Fibroblast of lung (primary cell): ENCODE data around the gene CNKSR2. TPM values are rescaled to one million over a fixed set of nuclear protein-coding genes. Genes with fewer than 3 reads are reported as not detected.

ENCODE experiments used
- DNase-seq, 2 donors: peaks; one replicate each; pipeline versions ENCODE4 v3.0.0 to v3.0.0-alpha.2; 2010; ENCODE audit warnings: low read depth in 2 of 2
- H2AFZ ChIP-seq: 2 replicates; pipeline ENCODE4 v1.5.1; 2012; ENCODE audit warnings: low read length, control low read depth, inconsistent platforms
- H3K27ac ChIP-seq: 2 replicates; pipeline ENCODE4 v1.5.1; 2011; ENCODE audit warnings: low read length, control low read depth; ENCODE audit not compliant: insufficient read depth
- H3K27me3 ChIP-seq: 2 replicates; pipeline ENCODE4 v1.5.1; 2011; ENCODE audit warnings: mild to moderate bottlenecking, low read length; ENCODE audit not compliant: control insufficient read depth, insufficient read depth
- H3K36me3 ChIP-seq: 2 replicates; pipeline ENCODE4 v1.5.1; 2011; ENCODE audit warnings: low read length; ENCODE audit not compliant: control insufficient read depth, insufficient read depth
- H3K4me1 ChIP-seq: 2 replicates; pipeline ENCODE4 v1.5.1; 2011; ENCODE audit warnings: low read length; ENCODE audit not compliant: control insufficient read depth, insufficient read depth; ENCODE audit errors: extremely low read depth
- H3K4me2 ChIP-seq: 2 replicates; pipeline ENCODE4 v1.5.1; 2011; ENCODE audit warnings: low read length, control low read depth; ENCODE audit not compliant: insufficient read depth; ENCODE audit errors: extremely low read depth
- H3K4me3 ChIP-seq, 4 experiments: fragments of 200-600 bp in 1 of 4; sonication (generic) in 1 of 4; replicated peaks in 1 of 4; 2 replicates each; pipeline ENCODE4 v1.5.1; 2011 to 2016; ENCODE audit warnings: low read length in 4 of 4, low read depth in 3 of 4, mild to moderate bottlenecking in 3 of 4, control low read depth in 2 of 4, inconsistent platforms in 1 of 4, mixed read lengths in 1 of 4; ENCODE audit not compliant: insufficient read depth in 1 of 4; ENCODE audit errors: control extremely low read depth in 1 of 4
- H3K79me2 ChIP-seq: 2 replicates; pipeline ENCODE4 v1.5.1; 2012; ENCODE audit warnings: mild to moderate bottlenecking, low read length, inconsistent platforms; ENCODE audit not compliant: control insufficient read depth, insufficient read depth
- H3K9ac ChIP-seq: 2 replicates; pipeline ENCODE4 v1.5.1; 2011; ENCODE audit warnings: mild to moderate bottlenecking, low read length, control low read depth; ENCODE audit not compliant: insufficient read depth
- H3K9me3 ChIP-seq: 2 replicates; pipeline ENCODE4 v1.5.1; 2012; ENCODE audit warnings: low read depth, low read length; ENCODE audit not compliant: control insufficient read depth, insufficient read depth
- H4K20me1 ChIP-seq: 2 replicates; pipeline ENCODE4 v1.5.1; 2011; ENCODE audit warnings: low read length; ENCODE audit not compliant: control insufficient read depth, insufficient read depth; ENCODE audit errors: extremely low read depth
- CTCF ChIP-seq, 2 donors: IDR thresholded peaks in 1 of 2; conservative IDR thresholded peaks in 1 of 2; 1 replicate in 1 of 2; 2 replicates in 1 of 2; pipeline ENCODE4 v1.5.1; 2011 to 2012; ENCODE audit warnings: low read length in 2 of 2, control low read depth in 1 of 2, inconsistent platforms in 1 of 2, low read depth in 1 of 2, mild to moderate bottlenecking in 1 of 2
- EZH2 ChIP-seq: IDR thresholded peaks from 2 replicates; pipeline ENCODE4 v1.5.1; 2012; ENCODE audit warnings: low read length, control low read depth, mild to moderate bottlenecking; ENCODE audit errors: missing control alignments
- polyA plus RNA-seq, 2 donors: library from polyadenylated mRNA; depleted of rRNA in 1 of 2; stranded (reverse) in 1 of 2; unstranded in 1 of 2; fragments of >200 nt; gene quantifications; 2 replicates each; pipeline ENCODE4 v1.2.1, GENCODE V29; 2011 to 2012; ENCODE audit warnings: missing spikeins in 1 of 2
- total RNA-seq: library from RNA; depleted of rRNA; stranded (reverse); fragments of >200 nt; gene quantifications from 2 replicates; pipeline ENCODE4 v1.2.1, GENCODE V29; 2014

CNKSR2 gene
- total and polyA plus RNA-seq, 2 donors (not counting 1 experiment from before 2014, with no cell fraction given): 0.16 to 0.33 TPM

DNA sequence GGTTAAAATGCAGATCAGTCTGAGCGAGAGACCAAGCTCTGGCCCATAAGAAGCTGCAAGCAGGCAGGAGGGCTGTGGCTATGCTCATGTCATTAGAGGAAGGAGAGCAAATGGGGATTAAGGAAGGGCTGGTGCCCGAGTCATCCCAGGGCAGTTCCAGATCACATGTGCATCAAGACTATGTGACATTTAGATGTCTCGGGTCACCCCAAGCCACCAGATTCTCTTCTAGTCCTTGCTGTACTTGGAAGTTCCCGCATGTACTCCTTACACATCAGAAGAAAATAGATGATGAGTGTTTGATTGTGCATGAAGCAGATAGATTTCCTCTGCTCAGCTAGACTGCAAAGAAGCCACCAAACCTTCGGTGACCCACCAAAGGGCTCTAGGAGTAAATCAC, 326.1 kb downstream of the CNKSR2 start:
- Histone ChIP-seq H3K9ac (no peak overlapping the region), H3K27ac (no peak overlapping the region), H3K4me2 (no peak overlapping the region), H3K36me3 (no peaks in the 10 kb centered on the region), H3K4me1 (no peaks in the 10 kb centered on the region), H4K20me1 (no peaks in the 10 kb centered on the region), H3K9me3 (no peaks in the 10 kb centered on the region), H3K79me2 (no peaks in the 10 kb centered on the region), H3K27me3 (no peaks in the 10 kb centered on the region), H2AFZ (no peak overlapping the region), H3K4me3 (no peak overlapping the region)
- TF ChIP-seq CTCF (conservative IDR thresholded peaks at IDR 0.05 in 1 of 2, IDR thresholded peaks at IDR 0.05 in 1 of 2; ENCODE audit: low read depth in 1 of 2, low read length in 2 of 2): no peak
- no peak for TF ChIP-seq EZH2
- no peak for DNase-seq

DNA sequence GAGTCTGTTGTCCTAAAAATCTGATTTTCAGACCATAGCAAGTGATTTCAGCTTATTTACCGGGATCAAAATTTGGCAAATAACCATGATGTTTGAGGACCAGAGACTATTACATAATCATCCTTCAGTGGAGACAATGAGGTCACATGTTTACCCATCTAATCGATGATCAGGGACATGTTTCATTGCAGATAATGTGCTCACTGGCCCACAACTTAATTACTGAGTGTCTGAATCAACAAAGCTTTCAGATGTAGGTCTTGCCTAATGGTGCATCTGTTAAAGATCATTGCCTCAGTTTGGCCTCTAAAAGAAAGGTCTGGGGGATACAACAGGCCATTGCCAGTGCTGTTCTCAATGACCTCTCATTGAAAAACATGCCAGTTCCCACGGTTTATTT, 326.7 kb downstream of the CNKSR2 start:
- Histone ChIP-seq H3K4me1 (no peaks in the 10 kb centered on the region), H3K9me3 (no peaks in the 10 kb centered on the region), H3K4me3 (no peak overlapping the region), H2AFZ (no peak overlapping the region), H3K79me2 (no peaks in the 10 kb centered on the region), H3K27me3 (no peaks in the 10 kb centered on the region), H3K27ac (no peak overlapping the region), H3K36me3 (no peaks in the 10 kb centered on the region), H3K4me2 (no peak overlapping the region), H4K20me1 (no peaks in the 10 kb centered on the region), H3K9ac (no peak overlapping the region)
- DNase-seq: no peak
- TF ChIP-seq CTCF (conservative IDR thresholded peaks at IDR 0.05 in 1 of 2, IDR thresholded peaks at IDR 0.05 in 1 of 2; ENCODE audit: low read depth in 1 of 2, low read length in 2 of 2) (no peak), EZH2 (no peak)

- H3K9ac ChIP-seq: no peak overlapping the region
- no peak for DNase-seq
- TF ChIP-seq CTCF (conservative IDR thresholded peaks at IDR 0.05 in 1 of 2, IDR thresholded peaks at IDR 0.05 in 1 of 2; ENCODE audit: low read depth in 1 of 2, low read length in 2 of 2) (no peak), EZH2 (no peak)
Observed at GRCh38 chrX:21702725-21703124, 328.5 kb downstream of the CNKSR2 start.

More at GRCh38 chrX:21702725-21703124, 328.5 kb downstream of the CNKSR2 start:
- no peaks in the 10 kb centered on the region for H3K9me3 ChIP-seq
- H3K27me3 ChIP-seq: no peaks in the 10 kb centered on the region
- no peak overlapping the region for H3K27ac ChIP-seq
- no peaks in the 10 kb centered on the region for H3K4me1 ChIP-seq
- H2AFZ ChIP-seq: no peak overlapping the region
- H3K79me2 ChIP-seq: no peaks in the 10 kb centered on the region
- H3K4me3 ChIP-seq: no peak overlapping the region
- H3K36me3 ChIP-seq: no peaks in the 10 kb centered on the region
- no peak overlapping the region for H3K4me2 ChIP-seq
- H4K20me1 ChIP-seq: no peaks in the 10 kb centered on the region
